H1 (cell line): ENCODE data around the gene SEC22C. TPM values are rescaled to one million over a fixed set of nuclear protein-coding genes. Genes with fewer than 3 reads are reported as not detected.

ENCODE experiments used
- CTCF ChIP-seq, 3 experiments: IDR thresholded peaks; 1 replicate in 2 of 3; 2 replicates in 1 of 3; pipeline versions ENCODE4 v1.5.1 to v1.6.1; 2011; ENCODE audit warnings: low read length in 3 of 3, mild to moderate bottlenecking in 3 of 3, inconsistent platforms in 2 of 3, low read depth in 1 of 3, moderate library complexity in 1 of 3; ENCODE audit not compliant: insufficient read depth in 1 of 3; ENCODE audit errors: control extremely low read depth in 1 of 3
- JUN ChIP-seq: IDR thresholded peaks from 2 replicates; pipeline ENCODE4 v1.6.1; 2011; ENCODE audit warnings: low read depth, mild to moderate bottlenecking, improper control_type of control experiment, low read length
- KDM1A ChIP-seq: fragments of 200-600, 300-600 bp; sonication (generic); IDR thresholded peaks from 2 replicates; pipeline ENCODE4 v1.7.1; 2016; ENCODE audit warnings: mild to moderate bottlenecking, low read length, borderline replicate concordance
- polyA plus RNA-seq, 7 experiments: library from polyadenylated mRNA; depleted of rRNA in 3 of 7; stranded (reverse) in 5 of 7; unstranded in 2 of 7; fragments of >200 nt in 5 of 7; fragments of 200-250 nt in 2 of 7; gene quantifications; 1 replicate in 5 of 7; 2 replicates in 1 of 7; 4 replicates in 1 of 7; pipeline versions ENCODE4 v1.2.1 to v1.2.3, GENCODE V29; 2011 to 2013; ENCODE audit warnings: missing spikeins in 2 of 7, mixed read lengths in 2 of 7
- total RNA-seq: library from RNA; stranded (reverse); fragmentation: NEBNext Ultra II Directional; extraction: Animal tissue kit (Norgen Biotek cat#: 25700); gene quantifications from 2 replicates; pipeline ENCODE4 v1.2.1, GENCODE V29; 2021

The SEC22C gene
- total and polyA plus RNA-seq, 2 of the 8 experiments (the other 6 are each of a cell fraction or from before 2014, with no cell fraction given) = 23.4 to 38.3 TPM

- TF ChIP-seq CTCF (IDR thresholded peaks at IDR 0.05; ENCODE audit: control extremely low read depth in 1 of 3, insufficient read depth in 1 of 3, low read depth in 1 of 3, low read length in 3 of 3) (no peak), KDM1A (no peak), JUN (no peak)
Observed at GRCh38 chr3:42582474-42583070, 805 bp upstream of the SEC22C start (continued).
